ENCODE data around the gene MTCL3.

The MTCL3 gene

GRCh38 chr6:127489248-127489647 lies 29.9 kb downstream of the MTCL3 start:
- TF ChIP-seq CTCF (IDR thresholded peaks at IDR 0.05; ENCODE audit: control insufficient read depth, insufficient read depth, low read depth, low read length, missing control alignments) = no peak
- no peak for DNase-seq (ENCODE audit: low read depth)
- H3K4me3 ChIP-seq (ENCODE audit: control insufficient read depth, low read depth, low read length) = no peak overlapping the region

GRCh38 chr6:127486934-127487333 lies 32.2 kb downstream of the MTCL3 start:
- no peak for TF ChIP-seq CTCF (IDR thresholded peaks at IDR 0.05; ENCODE audit: control insufficient read depth, insufficient read depth, low read depth, low read length, missing control alignments)
- no peak for DNase-seq (ENCODE audit: low read depth)
- H3K4me3 ChIP-seq (ENCODE audit: control insufficient read depth, low read depth, low read length) = no peak overlapping the region

- no peak for DNase-seq (ENCODE audit: low read depth)
- H3K4me3 ChIP-seq (ENCODE audit: control insufficient read depth, low read depth, low read length) = no peak overlapping the region; the same call in 1 of the 2 replicates
- no peak for TF ChIP-seq CTCF (IDR thresholded peaks at IDR 0.05; ENCODE audit: control insufficient read depth, insufficient read depth, low read depth, low read length, missing control alignments)
Measured at GRCh38 chr6:127484212-127484863, 34.8 kb downstream of the MTCL3 start.

GRCh38 chr6:127483399-127484055 lies 35.6 kb downstream of the MTCL3 start:
- TF ChIP-seq CTCF (IDR thresholded peaks at IDR 0.05; ENCODE audit: control insufficient read depth, insufficient read depth, low read depth, low read length, missing control alignments) = no peak
- H3K4me3 ChIP-seq (ENCODE audit: control insufficient read depth, low read depth, low read length) = no peak overlapping the region
- no peak for DNase-seq (ENCODE audit: low read depth)

GRCh38 chr6:127482325-127482724 lies 36.8 kb downstream of the MTCL3 start:
- TF ChIP-seq CTCF (IDR thresholded peaks at IDR 0.05; ENCODE audit: control insufficient read depth, insufficient read depth, low read depth, low read length, missing control alignments) = no peak
- no peak overlapping the region for H3K4me3 ChIP-seq (ENCODE audit: control insufficient read depth, low read depth, low read length)

GRCh38 chr6:127481628-127482027 lies 37.5 kb downstream of the MTCL3 start:
- TF ChIP-seq CTCF (IDR thresholded peaks at IDR 0.05; ENCODE audit: control insufficient read depth, insufficient read depth, low read depth, low read length, missing control alignments) = no peak
- H3K4me3 ChIP-seq (ENCODE audit: control insufficient read depth, low read depth, low read length) = no peak overlapping the region
- no peak for DNase-seq (ENCODE audit: low read depth)

More at GRCh38 chr6:127482325-127482724, 36.8 kb downstream of the MTCL3 start:
- no peak for DNase-seq (ENCODE audit: low read depth)
